ENCODE results near the gene MPDZ. TPM values are rescaled to one million over a fixed set of nuclear protein-coding genes. Genes with fewer than 3 reads are reported as not detected.

The MPDZ gene
- total RNA-seq, 1 experiment from 2014 or later, result 16.6 TPM

GRCh38 chr9:13063880-13064459 is 215.5 kb downstream of the MPDZ start:
- Histone ChIP-seq H3K4me1 (ENCODE audit: control insufficient read depth, insufficient read depth, low read length) (no peaks in the 10 kb centered on the region), H3K9me3 (ENCODE audit: control insufficient read depth, insufficient read depth, low read depth, low read length) (no peaks in the 10 kb centered on the region), H3K4me3 (ENCODE audit: low read depth in 2 of 2, low read length in 2 of 2) (no peak overlapping the region), H3K27ac (ENCODE audit: low read length) (no peak overlapping the region), H3K36me3 (ENCODE audit: control insufficient read depth, insufficient read depth, low read length) (no peaks in the 10 kb centered on the region), H3K27me3 (ENCODE audit: control insufficient read depth, insufficient read depth, low read length) (no peaks in the 10 kb centered on the region)
- no peak for DNase-seq (ENCODE audit: low read depth, low spot score)
- no peak for ATAC-seq
- in situ Hi-C loops (cut with HindIII; ENCODE audit: low pct_unique_long_range_greater_than_20kb, low sequenced_read_pairs), result no loop called here
- ChIA-PET POLR2A (no interaction called here), CTCF (no interaction called here)
- BruUV-seq (replicated peaks), result no TSS peak
- TF ChIP-seq SIN3A (IDR thresholded peaks at IDR 0.05; ENCODE audit: borderline replicate concordance, insufficient read depth, low read depth, low read length), result no peak
- no peak for TF ChIP-seq CTCF (IDR thresholded peaks at IDR 0.05)
- no peak for TF ChIP-seq TCF7L2 (IDR thresholded peaks at IDR 0.05; ENCODE audit: low read depth, low read length)
- no peak for TF ChIP-seq POLR2AphosphoS5 (IDR thresholded peaks at IDR 0.05; ENCODE audit: low read depth, low read length)
- TF ChIP-seq, protein P1, sequence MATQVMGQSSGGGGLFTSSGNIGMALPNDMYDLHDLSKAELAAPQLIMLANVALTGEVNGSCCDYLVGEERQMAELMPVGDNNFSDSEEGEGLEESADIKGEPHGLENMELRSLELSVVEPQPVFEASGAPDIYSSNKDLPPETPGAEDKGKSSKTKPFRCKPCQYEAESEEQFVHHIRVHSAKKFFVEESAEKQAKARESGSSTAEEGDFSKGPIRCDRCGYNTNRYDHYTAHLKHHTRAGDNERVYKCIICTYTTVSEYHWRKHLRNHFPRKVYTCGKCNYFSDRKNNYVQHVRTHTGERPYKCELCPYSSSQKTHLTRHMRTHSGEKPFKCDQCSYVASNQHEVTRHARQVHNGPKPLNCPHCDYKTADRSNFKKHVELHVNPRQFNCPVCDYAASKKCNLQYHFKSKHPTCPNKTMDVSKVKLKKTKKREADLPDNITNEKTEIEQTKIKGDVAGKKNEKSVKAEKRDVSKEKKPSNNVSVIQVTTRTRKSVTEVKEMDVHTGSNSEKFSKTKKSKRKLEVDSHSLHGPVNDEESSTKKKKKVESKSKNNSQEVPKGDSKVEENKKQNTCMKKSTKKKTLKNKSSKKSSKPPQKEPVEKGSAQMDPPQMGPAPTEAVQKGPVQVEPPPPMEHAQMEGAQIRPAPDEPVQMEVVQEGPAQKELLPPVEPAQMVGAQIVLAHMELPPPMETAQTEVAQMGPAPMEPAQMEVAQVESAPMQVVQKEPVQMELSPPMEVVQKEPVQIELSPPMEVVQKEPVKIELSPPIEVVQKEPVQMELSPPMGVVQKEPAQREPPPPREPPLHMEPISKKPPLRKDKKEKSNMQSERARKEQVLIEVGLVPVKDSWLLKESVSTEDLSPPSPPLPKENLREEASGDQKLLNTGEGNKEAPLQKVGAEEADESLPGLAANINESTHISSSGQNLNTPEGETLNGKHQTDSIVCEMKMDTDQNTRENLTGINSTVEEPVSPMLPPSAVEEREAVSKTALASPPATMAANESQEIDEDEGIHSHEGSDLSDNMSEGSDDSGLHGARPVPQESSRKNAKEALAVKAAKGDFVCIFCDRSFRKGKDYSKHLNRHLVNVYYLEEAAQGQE (IDR thresholded peaks at IDR 0.05; ENCODE audit: insufficient read depth in 1 of 2, low read depth in 2 of 2, low read length in 1 of 2), result no peak
- intact Hi-C loops (cut with micrococcal nuclease; ENCODE audit: unreplicated experiment), result no loop called here

- POLR2A ChIA-PET, result no interaction called here
- no peaks in the 10 kb centered on the region for H3K36me3 ChIP-seq (ENCODE audit: control insufficient read depth, insufficient read depth, low read length)
- H3K9me3 ChIP-seq (ENCODE audit: control insufficient read depth, insufficient read depth, low read depth, low read length), result no peaks in the 10 kb centered on the region
- H3K27me3 ChIP-seq (ENCODE audit: control insufficient read depth, insufficient read depth, low read length), result no peaks in the 10 kb centered on the region
- ATAC-seq (no peak), DNase-seq (ENCODE audit: low read depth, low spot score) (no peak)
- no peaks in the 10 kb centered on the region for H3K4me1 ChIP-seq (ENCODE audit: control insufficient read depth, insufficient read depth, low read length)
- H3K27ac ChIP-seq (ENCODE audit: low read length), result no peak overlapping the region
- TF ChIP-seq POLR2AphosphoS5 (IDR thresholded peaks at IDR 0.05; ENCODE audit: low read depth, low read length) (no peak), SIN3A (IDR thresholded peaks at IDR 0.05; ENCODE audit: borderline replicate concordance, insufficient read depth, low read depth, low read length) (no peak), CTCF (IDR thresholded peaks at IDR 0.05) (no peak), TCF7L2 (IDR thresholded peaks at IDR 0.05; ENCODE audit: low read depth, low read length) (no peak)
- TF ChIP-seq, protein P1 (IDR thresholded peaks at IDR 0.05; ENCODE audit: insufficient read depth in 1 of 2, low read depth in 2 of 2, low read length in 1 of 2), result no peak
- CTCF ChIA-PET, result interaction anchor here (0.5 kb wide), 1 partner anchor 311 kb away, joined by 6 read pairs; no protein-coding TSS in a partner anchor
- BruUV-seq (replicated peaks), result no TSS peak
- in situ Hi-C loops (cut with HindIII; ENCODE audit: low pct_unique_long_range_greater_than_20kb, low sequenced_read_pairs) (no loop called here), intact Hi-C loops (cut with micrococcal nuclease; ENCODE audit: unreplicated experiment) (no loop called here)
- no peak overlapping the region for H3K4me3 ChIP-seq (ENCODE audit: low read depth in 2 of 2, low read length in 2 of 2)
These were observed 218.1 kb downstream of the MPDZ start for GRCh38 chr9:13061390-13061789.
